ENCODE measurements around the gene CBFA2T3. TPM values are rescaled to one million over a fixed set of nuclear protein-coding genes. Genes with fewer than 3 reads are reported as not detected.
"Not testable (repeated sequence)": the region's sequence is repeated elsewhere in the genome, so short reads cannot be mapped to it uniquely, and the experiment has no call there.

The CBFA2T3 gene
- total and polyA plus RNA-seq, 2 donors (not counting 1 experiment from before 2014, with no cell fraction given): 40.8 to 58.3 TPM

GRCh38 chr16:89002851-89003830 lies 26.1 kb upstream of the CBFA2T3 start:
- Histone ChIP-seq H3K4me2 (replicated peaks; ENCODE audit: low read depth, low read length, poor library complexity, severe bottlenecking) (peak overlapping the region; percentile 61), H3K79me2 (ENCODE audit: control insufficient read depth, insufficient read depth, low read length) (no peaks in the 10 kb centered on the region), H3K27me3 (replicated peaks in 1 of 4; ENCODE audit: control extremely low read depth in 1 of 4, control insufficient read depth in 3 of 4, insufficient read depth in 4 of 4, low read length in 3 of 4) (peaks cover 0 to 43% (median 12%) of the 10 kb centered on the region in 4 experiments), H3K36me3 (replicated peaks in 1 of 2; ENCODE audit: control extremely low read depth in 1 of 2, control insufficient read depth in 1 of 2, extremely low read depth in 1 of 2, insufficient read depth in 2 of 2, low read length in 1 of 2) (no peaks in the 10 kb centered on the region), H4K20me1 (ENCODE audit: control insufficient read depth, insufficient read depth, low read length, poor library complexity, severe bottlenecking) (no peaks in the 10 kb centered on the region), H3K4me3 (ENCODE audit: control extremely low read depth in 1 of 5, extremely low read depth in 1 of 5, insufficient read depth in 1 of 5, low read depth in 2 of 5, low read length in 4 of 5) (no peak overlapping the region), H3K27ac (ENCODE audit: low read length in 2 of 2) (no peak overlapping the region), H3K4me1 (ENCODE audit: control insufficient read depth in 2 of 2, insufficient read depth in 2 of 2, low read length in 2 of 2) (peaks cover 18 to 19% of the 10 kb centered on the region in 2 donors), H3K9me3 (ENCODE audit: control extremely low read depth in 1 of 3, control insufficient read depth in 2 of 3, insufficient read depth in 1 of 3, low read length in 2 of 3) (peaks cover 0 to 50% (median 10%) of the 10 kb centered on the region in 3 donors), H2AFZ (ENCODE audit: insufficient read depth, low read depth, low read length, poor library complexity, severe bottlenecking) (no peak overlapping the region), H3K9ac (ENCODE audit: low read length) (no peak overlapping the region)
- intact Hi-C loops (cut with micrococcal nuclease): no loop called here
- DNase-seq: no peak
- ChIA-PET POLR2A (no interaction called here), CTCF (no interaction called here)
- TF ChIP-seq CTCF (IDR thresholded peaks at IDR 0.05) (no peak), EZH2 (IDR thresholded peaks at IDR 0.05; ENCODE audit: borderline replicate concordance, insufficient read depth, low read depth, low read length, poor library complexity, severe bottlenecking) (no peak)
- Mint-ChIP-seq H3K27ac (no peak overlapping the region), H3K9me3 (ENCODE audit: insufficient read depth) (peaks cover 7% of the 10 kb centered on the region), H3K27me3 (peaks cover 32% of the 10 kb centered on the region), H3K4me3 (peak overlapping the region; percentile 63), H3K4me1 (peaks cover 30% of the 10 kb centered on the region)
- WGBS (ENCODE audit: insufficient coverage): 50% methylated on average over 23 of the region's 47 CpGs
- ATAC-seq (ENCODE audit: low read depth): no peak

DNA sequence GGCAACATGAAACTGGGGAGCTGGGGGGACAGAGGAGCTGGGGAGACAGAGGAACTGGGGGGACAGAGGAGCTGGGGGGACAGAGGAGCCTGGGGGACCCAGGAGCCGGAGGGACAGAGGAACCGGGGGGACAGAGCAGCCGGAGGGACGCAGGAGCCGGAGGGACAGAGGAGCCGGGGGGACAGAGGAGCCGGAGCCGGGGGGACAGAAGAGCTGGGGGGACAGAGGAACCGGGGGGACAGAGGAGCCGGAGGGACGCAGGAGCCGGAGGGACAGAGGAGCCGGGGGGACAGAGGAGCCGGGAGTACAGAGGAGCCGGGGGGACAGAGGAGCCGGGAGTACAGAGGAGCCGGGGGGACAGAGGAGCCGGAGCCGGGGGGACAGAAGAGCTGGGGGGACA lies 25.1 kb upstream of the CBFA2T3 start:
- Mint-ChIP-seq H3K9me3 (ENCODE audit: insufficient read depth) (peaks cover 12% of the 10 kb centered on the region), H3K4me1 (peaks cover 30% of the 10 kb centered on the region), H3K27me3 (peaks cover 24% of the 10 kb centered on the region)
- H3K9ac ChIP-seq (ENCODE audit: low read length); intact Hi-C loops (cut with micrococcal nuclease); CTCF ChIA-PET; ATAC-seq (ENCODE audit: low read depth); H3K36me3 ChIP-seq (replicated peaks in 1 of 2; ENCODE audit: control extremely low read depth in 1 of 2, control insufficient read depth in 1 of 2, extremely low read depth in 1 of 2, insufficient read depth in 2 of 2, low read length in 1 of 2); H3K4me3 Mint-ChIP-seq; H3K27ac ChIP-seq (ENCODE audit: low read length in 2 of 2); H4K20me1 ChIP-seq (ENCODE audit: control insufficient read depth, insufficient read depth, low read length, poor library complexity, severe bottlenecking); H2AFZ ChIP-seq (ENCODE audit: insufficient read depth, low read depth, low read length, poor library complexity, severe bottlenecking); H3K27ac Mint-ChIP-seq; DNase-seq; H3K79me2 ChIP-seq (ENCODE audit: control insufficient read depth, insufficient read depth, low read length); H3K4me3 ChIP-seq (ENCODE audit: control extremely low read depth in 1 of 5, extremely low read depth in 1 of 5, insufficient read depth in 1 of 5, low read depth in 2 of 5, low read length in 4 of 5); H3K4me2 ChIP-seq (replicated peaks; ENCODE audit: low read depth, low read length, poor library complexity, severe bottlenecking): not testable (repeated sequence)
- Histone ChIP-seq H3K9me3 (ENCODE audit: control extremely low read depth in 1 of 3, control insufficient read depth in 2 of 3, insufficient read depth in 1 of 3, low read length in 2 of 3) (peaks cover 0 to 60% (median 18%) of the 10 kb centered on the region in 3 donors), H3K27me3 (replicated peaks in 1 of 4; ENCODE audit: control extremely low read depth in 1 of 4, control insufficient read depth in 3 of 4, insufficient read depth in 4 of 4, low read length in 3 of 4) (peaks cover 0 to 35% (median 10%) of the 10 kb centered on the region in 4 experiments), H3K4me1 (ENCODE audit: control insufficient read depth in 2 of 2, insufficient read depth in 2 of 2, low read length in 2 of 2) (peaks cover 18 to 19% of the 10 kb centered on the region in 2 donors)
- WGBS (ENCODE audit: insufficient coverage): 100% methylated on average over 5 of the region's 19 CpGs
- POLR2A ChIA-PET: interaction anchor here (0.7 kb wide), 1 partner anchor 138 kb away, joined by 3 read pairs; no protein-coding TSS in a partner anchor

All from B cell (primary cell).